ENCODE measurements around the gene STX4. TPM values are rescaled to one million over a fixed set of nuclear protein-coding genes. Genes with fewer than 3 reads are reported as not detected.

Gene STX4
- total RNA-seq, 1 donor from 2014 or later = 21.9 TPM

- no peak overlapping the region for H3K27ac Mint-ChIP-seq (ENCODE audit: unreplicated experiment)
- H3K9me3 Mint-ChIP-seq = no peaks in the 10 kb centered on the region
- no peak for DNase-seq (ENCODE audit: low read depth, low spot score)
- no peak for TF ChIP-seq CTCF (conservative IDR thresholded peaks at IDR 0.05)
- no peaks in the 10 kb centered on the region for H3K27me3 Mint-ChIP-seq (ENCODE audit: low read depth)
- no peaks in the 10 kb centered on the region for H3K4me1 Mint-ChIP-seq
- H3K36me3 Mint-ChIP-seq (ENCODE audit: low read depth) = no peaks in the 10 kb centered on the region
- H3K4me3 Mint-ChIP-seq = no peak overlapping the region
Measured at GRCh38 chr16:31043352-31043751, 10.0 kb downstream of the STX4 start.

- Mint-ChIP-seq H3K4me1 (no peaks in the 10 kb centered on the region), H3K27ac (ENCODE audit: unreplicated experiment) (no peak overlapping the region), H3K27me3 (ENCODE audit: low read depth) (no peaks in the 10 kb centered on the region), H3K36me3 (ENCODE audit: low read depth) (no peaks in the 10 kb centered on the region), H3K9me3 (no peaks in the 10 kb centered on the region), H3K4me3 (no peak overlapping the region)
- TF ChIP-seq CTCF (conservative IDR thresholded peaks at IDR 0.05) = no peak
- no peak for DNase-seq (ENCODE audit: low read depth, low spot score)
Measured at GRCh38 chr16:31043898-31044481, 10.6 kb downstream of the STX4 start.

- peaks cover 2% of the 10 kb centered on the region for H3K9me3 Mint-ChIP-seq
- H3K4me1 Mint-ChIP-seq = no peaks in the 10 kb centered on the region
- TF ChIP-seq CTCF (conservative IDR thresholded peaks at IDR 0.05) = no peak
- DNase-seq (ENCODE audit: low read depth, low spot score) = no peak
- H3K4me3 Mint-ChIP-seq = no peak overlapping the region
- no peak overlapping the region for H3K27ac Mint-ChIP-seq (ENCODE audit: unreplicated experiment)
- H3K27me3 Mint-ChIP-seq (ENCODE audit: low read depth) = peaks cover 2% of the 10 kb centered on the region
- H3K36me3 Mint-ChIP-seq (ENCODE audit: low read depth) = no peaks in the 10 kb centered on the region
Measured at GRCh38 chr16:31050280-31051030, 17.1 kb downstream of the STX4 start.

- no peak for TF ChIP-seq CTCF (conservative IDR thresholded peaks at IDR 0.05)
- Mint-ChIP-seq H3K4me3 (no peak overlapping the region), H3K27me3 (ENCODE audit: low read depth) (peaks cover 2% of the 10 kb centered on the region), H3K36me3 (ENCODE audit: low read depth) (no peaks in the 10 kb centered on the region), H3K27ac (ENCODE audit: unreplicated experiment) (no peak overlapping the region), H3K9me3 (peaks cover 2% of the 10 kb centered on the region), H3K4me1 (no peaks in the 10 kb centered on the region)
- DNase-seq (ENCODE audit: low read depth, low spot score) = no peak
Measured at GRCh38 chr16:31052114-31052513, 18.8 kb downstream of the STX4 start.

- TF ChIP-seq CTCF (conservative IDR thresholded peaks at IDR 0.05) = no peak
- DNase-seq (ENCODE audit: low read depth, low spot score) = no peak
- peaks cover 2% of the 10 kb centered on the region for H3K27me3 Mint-ChIP-seq (ENCODE audit: low read depth)
- no peak overlapping the region for H3K4me3 Mint-ChIP-seq
- peaks cover 2% of the 10 kb centered on the region for H3K9me3 Mint-ChIP-seq
- H3K36me3 Mint-ChIP-seq (ENCODE audit: low read depth) = no peaks in the 10 kb centered on the region
- H3K27ac Mint-ChIP-seq (ENCODE audit: unreplicated experiment) = no peak overlapping the region
- H3K4me1 Mint-ChIP-seq = no peaks in the 10 kb centered on the region
Measured at GRCh38 chr16:31055613-31056012, 22.3 kb downstream of the STX4 start.

Measured in neural crest cell (in vitro differentiated cells).